Sigmoid colon (tissue), 4 donors: ENCODE measurements around the gene USH1C.

ENCODE experiments used
- CTCF ChIP-seq, 4 experiments: fragments of 450-650 bp in 3 of 4; fragments of 200-600 bp in 1 of 4; IDR thresholded peaks; one replicate each; pipeline ENCODE4 v1.5.1; 2016 to 2019; ENCODE audit warnings: antibody characterized with exemption in 4 of 4, mild to moderate bottlenecking in 3 of 4, moderate library complexity in 2 of 4
- POLR2A ChIP-seq, 2 donors: fragments of 450-650 bp; IDR thresholded peaks; one replicate each; pipeline ENCODE4 v1.6.1; 2016; ENCODE audit warnings: antibody characterized with exemption in 2 of 2, mild to moderate bottlenecking in 2 of 2, moderate library complexity in 2 of 2
- POLR2AphosphoS5 ChIP-seq, 4 donors: sonication (generic); formaldehyde crosslinking; IDR thresholded peaks; one replicate each; pipeline ENCODE4 v1.6.1; 2017; ENCODE audit warnings: antibody characterized with exemption in 4 of 4

- TF ChIP-seq POLR2A (IDR thresholded peaks at IDR 0.05) = no peak
- no peak for TF ChIP-seq CTCF (IDR thresholded peaks at IDR 0.05)
- TF ChIP-seq POLR2AphosphoS5 (IDR thresholded peaks at IDR 0.05) = no peak
These were observed 10.3 kb upstream of the USH1C start for GRCh38 chr11:17554487-17554886.
